Tibial artery (tissue), 4 donors: ENCODE results near the gene NTNG2.
A peak's percentile ranks its signal among the peaks of the same experiment; 100 is the strongest.

Experiments
- DNase-seq, 2 donors: peaks; one replicate each; pipeline ENCODE4 v3.0.0-alpha.2; 2019
- H3K27ac ChIP-seq, 2 donors: fragments of 200-600 bp; sonication (generic) in 1 of 2; 1 replicate in 1 of 2; 2 replicates in 1 of 2; pipeline ENCODE4 v1.5.1; 2018 to 2019; ENCODE audit warnings: mild to moderate bottlenecking in 1 of 2
- H3K27me3 ChIP-seq, 2 donors: fragments of 200-600 bp; sonication (generic) in 1 of 2; one replicate each; pipeline versions ENCODE4 v1.5.1 to v1.6.0; 2016 to 2019
- H3K36me3 ChIP-seq, 3 donors: fragments of 200-600 bp; sonication (generic) in 2 of 3; one replicate each; pipeline ENCODE4 v1.5.1; 2016 to 2019; ENCODE audit warnings: mild to moderate bottlenecking in 2 of 3
- H3K4me1 ChIP-seq, 4 donors: fragments of 200-600 bp; sonication (generic) in 2 of 4; 1 replicate in 3 of 4; 2 replicates in 1 of 4; pipeline ENCODE4 v1.5.1; 2016 to 2019
- H3K4me3 ChIP-seq, 2 donors: fragments of 200-600 bp; sonication (generic) in 1 of 2; 1 replicate in 1 of 2; 2 replicates in 1 of 2; pipeline ENCODE4 v1.5.1; 2018 to 2019; ENCODE audit warnings: mild to moderate bottlenecking in 2 of 2
- H3K9me3 ChIP-seq, 3 donors: fragments of 200-600 bp; sonication (generic) in 1 of 3; one replicate each; pipeline ENCODE4 v1.5.1; 2016 to 2019
- intact Hi-C: fragments of 100-400 bp; cut with DNase I; formaldehyde crosslinking; loops from one replicate; pipeline ENCODE4 v1.15.0; 2023; ENCODE audit warnings: low total_unique reads
- TF ChIP-seq, protein P1 (sequence below), 2 experiments: fragments of 200-600 bp in 1 of 2; fragments of 450-650 bp in 1 of 2; IDR thresholded peaks; one replicate each; pipeline ENCODE4 v1.5.1; 2017 to 2019; ENCODE audit warnings: antibody characterized with exemption in 2 of 2, mild to moderate bottlenecking in 1 of 2, moderate library complexity in 1 of 2

Gene NTNG2

DNA sequence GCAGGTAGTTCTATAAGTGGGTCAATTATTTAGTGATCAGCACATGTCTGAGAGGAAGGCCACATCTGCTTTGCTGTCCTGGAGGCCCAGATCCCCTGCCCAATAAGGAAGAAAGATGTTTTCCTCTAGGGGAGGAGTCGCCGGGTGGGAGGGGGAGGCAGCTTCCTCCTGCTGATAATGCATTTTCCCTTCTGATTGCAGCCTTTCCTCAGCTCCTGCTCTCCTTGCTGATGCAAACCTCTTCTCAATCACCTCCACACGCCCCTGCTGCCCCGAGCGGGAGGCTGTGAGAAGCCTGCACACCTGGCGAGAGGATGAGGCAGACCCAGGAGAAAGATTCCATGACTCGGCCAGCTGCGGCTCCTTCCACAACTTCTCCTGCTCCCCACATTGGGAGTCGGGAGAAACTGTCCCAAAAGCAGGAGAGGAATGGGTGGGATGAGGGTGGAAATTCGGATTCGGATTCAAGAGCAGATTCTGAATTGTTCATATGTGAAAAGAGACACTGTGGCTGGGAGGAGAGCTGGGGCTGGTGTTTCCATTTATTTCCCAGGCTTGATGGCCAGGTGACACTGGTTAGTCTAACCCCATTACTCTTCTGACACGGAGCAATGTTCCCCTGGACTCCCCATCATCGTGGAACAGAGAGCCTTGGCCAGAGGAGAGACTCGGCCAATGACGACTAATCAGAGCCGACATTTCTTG lies 6.8 kb upstream of the NTNG2 start:
- Histone ChIP-seq H3K27me3 (peaks cover 0 to 87% of the 10 kb centered on the region in 2 donors), H3K27ac (no peak overlapping the region), H3K4me3 (no peak overlapping the region), H3K36me3 (no peaks in the 10 kb centered on the region), H3K4me1 (no peaks in the 10 kb centered on the region), H3K9me3 (no peaks in the 10 kb centered on the region)
- no peak for DNase-seq
- intact Hi-C loops: no loop called here
- TF ChIP-seq, protein P1, sequence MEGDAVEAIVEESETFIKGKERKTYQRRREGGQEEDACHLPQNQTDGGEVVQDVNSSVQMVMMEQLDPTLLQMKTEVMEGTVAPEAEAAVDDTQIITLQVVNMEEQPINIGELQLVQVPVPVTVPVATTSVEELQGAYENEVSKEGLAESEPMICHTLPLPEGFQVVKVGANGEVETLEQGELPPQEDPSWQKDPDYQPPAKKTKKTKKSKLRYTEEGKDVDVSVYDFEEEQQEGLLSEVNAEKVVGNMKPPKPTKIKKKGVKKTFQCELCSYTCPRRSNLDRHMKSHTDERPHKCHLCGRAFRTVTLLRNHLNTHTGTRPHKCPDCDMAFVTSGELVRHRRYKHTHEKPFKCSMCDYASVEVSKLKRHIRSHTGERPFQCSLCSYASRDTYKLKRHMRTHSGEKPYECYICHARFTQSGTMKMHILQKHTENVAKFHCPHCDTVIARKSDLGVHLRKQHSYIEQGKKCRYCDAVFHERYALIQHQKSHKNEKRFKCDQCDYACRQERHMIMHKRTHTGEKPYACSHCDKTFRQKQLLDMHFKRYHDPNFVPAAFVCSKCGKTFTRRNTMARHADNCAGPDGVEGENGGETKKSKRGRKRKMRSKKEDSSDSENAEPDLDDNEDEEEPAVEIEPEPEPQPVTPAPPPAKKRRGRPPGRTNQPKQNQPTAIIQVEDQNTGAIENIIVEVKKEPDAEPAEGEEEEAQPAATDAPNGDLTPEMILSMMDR (IDR thresholded peaks at IDR 0.05): no peak

GRCh38 chr9:132155568-132155895 lies 6.3 kb upstream of the NTNG2 start:
- Histone ChIP-seq H3K4me1 (peaks cover 0 to under 1% (median 0%) of the 10 kb centered on the region in 4 donors), H3K27me3 (peaks cover 0 to 86% of the 10 kb centered on the region in 2 donors), H3K36me3 (no peaks in the 10 kb centered on the region), H3K27ac (no peak overlapping the region), H3K4me3 (no peak overlapping the region), H3K9me3 (no peaks in the 10 kb centered on the region)
- TF ChIP-seq, protein P1 (IDR thresholded peaks at IDR 0.05): no peak
- intact Hi-C loops: no loop called here
- no peak for DNase-seq

DNA sequence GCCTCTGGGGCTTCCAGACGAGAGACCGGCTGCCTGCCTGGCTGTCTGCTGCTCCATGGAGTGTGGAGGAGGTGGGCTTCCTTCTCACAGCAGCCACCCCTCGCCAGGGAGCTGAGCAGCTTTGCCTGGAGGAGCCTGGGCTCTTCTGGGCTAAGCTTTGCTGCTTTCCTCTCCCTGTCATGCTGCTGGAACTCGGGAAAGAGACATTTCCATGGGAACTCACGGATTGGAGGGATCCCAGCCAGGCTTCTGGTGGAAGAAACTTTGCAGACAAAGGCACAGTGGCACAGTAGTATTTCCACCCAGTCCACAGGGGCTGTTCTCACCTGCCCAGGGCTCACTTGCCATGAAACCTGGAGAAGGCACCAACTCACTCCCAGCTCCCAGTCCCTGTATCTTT lies 5.6 kb upstream of the NTNG2 start:
- Histone ChIP-seq H3K4me1 (peaks cover 0 to 8% (median 5%) of the 10 kb centered on the region in 4 donors), H3K27ac (no peak overlapping the region), H3K4me3 (no peak overlapping the region), H3K9me3 (no peaks in the 10 kb centered on the region), H3K36me3 (no peaks in the 10 kb centered on the region), H3K27me3 (peaks cover 1 to 86% of the 10 kb centered on the region in 2 donors)
- intact Hi-C loops: no loop called here
- TF ChIP-seq, protein P1 (IDR thresholded peaks at IDR 0.05): no peak
- DNase-seq: no peak

DNA sequence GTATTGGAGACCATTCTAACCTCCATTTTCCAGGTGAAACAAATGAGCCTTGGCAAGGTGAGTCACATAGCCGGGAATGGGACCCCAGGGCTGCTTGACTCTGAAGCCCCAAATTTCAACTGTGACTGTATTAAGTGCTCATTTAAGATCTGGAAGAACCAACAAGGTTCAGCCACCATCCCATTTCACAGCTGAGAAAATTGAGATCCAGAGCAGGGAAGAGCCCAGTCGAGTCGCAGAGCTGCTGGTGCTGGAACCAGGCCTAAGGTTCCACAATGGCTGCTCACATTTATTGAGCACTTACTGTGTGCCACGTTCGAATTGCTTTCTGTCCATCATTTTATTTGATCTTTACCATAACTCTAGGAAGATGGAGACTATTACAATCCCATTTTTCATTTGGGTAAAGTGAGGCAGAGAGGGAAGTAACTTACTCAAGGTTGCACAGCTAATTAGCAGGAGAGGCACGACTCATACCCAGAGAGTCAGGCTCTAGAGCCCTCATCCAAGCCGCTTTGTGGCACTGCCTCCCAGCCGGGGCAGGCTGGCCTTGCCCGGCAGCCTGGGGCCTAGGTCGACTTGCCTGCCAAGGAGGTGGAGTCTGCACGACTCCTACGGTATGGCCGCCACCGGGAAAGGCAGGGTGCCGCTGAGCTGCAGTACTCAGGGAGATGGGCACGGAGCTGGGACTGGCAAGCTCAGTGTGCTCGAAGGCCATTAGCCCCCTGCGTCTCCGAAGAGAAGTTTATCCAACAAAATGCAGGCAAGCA lies 4.3 kb upstream of the NTNG2 start:
- Histone ChIP-seq H3K27me3 (peaks cover 4 to 86% of the 10 kb centered on the region in 2 donors), H3K4me1 (peaks cover 0 to 20% (median 15%) of the 10 kb centered on the region in 4 donors), H3K36me3 (no peaks in the 10 kb centered on the region), H3K9me3 (no peaks in the 10 kb centered on the region), H3K27ac (no peak overlapping the region), H3K4me3 (no peak overlapping the region)
- intact Hi-C loops: no loop called here
- no peak for DNase-seq
- TF ChIP-seq, protein P1 (IDR thresholded peaks at IDR 0.05): no peak

GRCh38 chr9:132160802-132161742 lies 786 bp upstream of the NTNG2 start:
- H3K27ac ChIP-seq: no peak overlapping the region
- TF ChIP-seq, protein P1 (IDR thresholded peaks at IDR 0.05): no peak
- peak in 1 of 2 donors; percentile 41 for DNase-seq
- intact Hi-C loops: no loop called here
- peaks cover 0 to 50% (median 38%) of the 10 kb centered on the region in 4 donors for H3K4me1 ChIP-seq
- H3K36me3 ChIP-seq: no peaks in the 10 kb centered on the region
- peaks cover 4 to 87% of the 10 kb centered on the region in 2 donors for H3K27me3 ChIP-seq
- H3K4me3 ChIP-seq: peak overlapping the region; percentile 62 to 77
- no peaks in the 10 kb centered on the region for H3K9me3 ChIP-seq
